Stimulated activated CD4-positive, alpha-beta T cell treated with anti-CD3 and anti-CD28 coated beads, TNF-alpha, amount 100 ng/mL, for 1 hour (primary cell): ENCODE results near the gene LAGE3.

Source experiments
- DNase-seq, 3 donors: peaks; one replicate each; pipeline ENCODE4 v3.0.0-alpha.2; 2020; ENCODE audit warnings: low read depth in 3 of 3, low spot score in 1 of 3

The LAGE3 gene

GRCh38 chrX:154435171-154435733 lies 43.8 kb downstream of the LAGE3 start:
- no peak for DNase-seq

- DNase-seq, result no peak
These were observed 44.5 kb downstream of the LAGE3 start for GRCh38 chrX:154434394-154435168.

GRCh38 chrX:154433605-154434004 lies 45.5 kb downstream of the LAGE3 start:
- no peak for DNase-seq

GRCh38 chrX:154432210-154432609 lies 46.9 kb downstream of the LAGE3 start:
- DNase-seq, result no peak

GRCh38 chrX:154431341-154431740 lies 47.7 kb downstream of the LAGE3 start:
- DNase-seq, result no peak

- DNase-seq, result no peak
These were observed 48.2 kb downstream of the LAGE3 start for GRCh38 chrX:154430916-154431315.

- DNase-seq, result no peak
These were observed 48.6 kb downstream of the LAGE3 start for GRCh38 chrX:154430479-154430878.

- no peak for DNase-seq
These were observed 49.4 kb downstream of the LAGE3 start for GRCh38 chrX:154429711-154430110.

GRCh38 chrX:154428176-154429171 lies 50.6 kb downstream of the LAGE3 start, which contains the start of gene ATP6AP1:
TSS of gene ATP6AP1 (plus strand) at chrX:154428677. CDS start at chrX:154428693, 16 bp downstream.
- peak; percentile 68 to 72 (median 70) for DNase-seq
